Activated CD8-positive, alpha-beta memory T cell treated with anti-CD3 and anti-CD28 coated beads for 4 hours (primary cell): Measurements from ENCODE around the gene SESN3.

Experiments
- DNase-seq, 2 donors: peaks; one replicate each; pipeline ENCODE4 v3.0.0-alpha.2; 2020; ENCODE audit warnings: low read depth in 2 of 2

The SESN3 gene

GRCh38 chr11:95119361-95120060, 111.5 kb downstream of the SESN3 start:
- DNase-seq = no peak

GRCh38 chr11:95115597-95115996, 115.4 kb downstream of the SESN3 start:
- no peak for DNase-seq
